GM12878 (cell line): Measurements from ENCODE around the gene GPRIN1. TPM values are rescaled to one million over a fixed set of nuclear protein-coding genes. Genes with fewer than 3 reads are reported as not detected.

Source experiments
- ATAC-seq: fragments of 200-7000 bp; cut with Tn5 transposase; 3 replicates; pipeline ENCODE4 v1.9.1; 2020; ENCODE audit warnings: mild to moderate bottlenecking, moderate library complexity
- BruUV-seq: library from RNA; stranded (reverse); fragments of 400-500 nt; replicated peaks from 2 replicates; lab custom pipeline; 2021; lab: Mats Ljungman, UMichigan
- CTCF ChIA-PET: fragments of 300-600 bp; sonication (Branson Sonifier 250); formaldehyde crosslinking; extraction: SDS; loops from one replicate; lab custom pipeline; 2021; ENCODE audit warnings: inconsistent platforms; lab: Yijun Ruan, JAX
- POLR2A ChIA-PET: fragments of 350-600 bp; formaldehyde crosslinking; extraction: SDS; loops from one replicate; lab custom pipeline; 2021; ENCODE audit warnings: inconsistent platforms; lab: Charles Lee
- RAD21 ChIA-PET: fragments of 300-600 bp; sonication (Branson Sonifier 250); formaldehyde crosslinking; loops from one replicate; lab custom pipeline; 2023; ENCODE audit warnings: antibody characterized with exemption; ENCODE audit not compliant: unreplicated experiment; lab: Charles Lee
- SMC1A ChIA-PET: fragments of 300-600 bp; sonication (Branson Sonifier 250); formaldehyde crosslinking; loops from one replicate; lab custom pipeline; 2023; ENCODE audit not compliant: unreplicated experiment, uncharacterized antibody; lab: Charles Lee
- DNase-seq: peaks from one replicate; pipeline ENCODE4 v3.0.0-alpha.2; 2011; ENCODE audit warnings: low read depth, low spot score
- FAIRE-seq: peaks from 3 replicates; lab custom pipeline; 2011; peaks lifted over from hg19 to GRCh38; lab: Jason Lieb, UNC
- H2AFZ ChIP-seq: 2 replicates; pipeline ENCODE4 v1.6.0; 2011; ENCODE audit warnings: low read depth, low read length, control low read depth; ENCODE audit not compliant: control insufficient read depth
- H3K27ac ChIP-seq: 2 replicates; pipeline ENCODE4 v1.5.1; 2011; ENCODE audit warnings: control low read depth; ENCODE audit not compliant: control insufficient read depth, insufficient read depth
- H3K27me3 ChIP-seq, 2 experiments: replicated peaks in 1 of 2; 2 replicates each; pipeline versions ENCODE4 v1.6.0 to v1.6.1; 2011; ENCODE audit warnings: low read length in 1 of 2; ENCODE audit not compliant: control insufficient read depth in 2 of 2, insufficient read depth in 2 of 2
- H3K36me3 ChIP-seq, 2 experiments: 2 replicates each; pipeline ENCODE4 v1.5.1; 2011; ENCODE audit warnings: low read length in 1 of 2; ENCODE audit not compliant: control insufficient read depth in 2 of 2, insufficient read depth in 2 of 2
- H3K4me1 ChIP-seq: 2 replicates; pipeline ENCODE4 v1.6.1; 2011; ENCODE audit warnings: mild to moderate bottlenecking, low read length, moderate library complexity, mixed read lengths; ENCODE audit not compliant: control insufficient read depth, insufficient read depth
- H3K4me2 ChIP-seq: 2 replicates; pipeline ENCODE4 v1.6.0; 2011; ENCODE audit warnings: control low read depth; ENCODE audit not compliant: control insufficient read depth, insufficient read depth
- H3K4me3 ChIP-seq: fragments of 200-600 bp; sonication (generic); 2 replicates; pipeline ENCODE4 v1.5.1; 2016
- H3K79me2 ChIP-seq: 2 replicates; pipeline ENCODE4 v1.6.0; 2011; ENCODE audit warnings: low read length; ENCODE audit not compliant: control insufficient read depth, insufficient read depth
- H3K9ac ChIP-seq: 2 replicates; pipeline ENCODE4 v1.8.0; 2011; ENCODE audit warnings: low read length, control low read depth, mixed read lengths; ENCODE audit not compliant: control insufficient read depth, insufficient read depth
- H3K9me3 ChIP-seq: replicated peaks from 3 replicates; pipeline ENCODE4 v1.5.1; 2011; ENCODE audit warnings: mild to moderate bottlenecking, low read length; ENCODE audit not compliant: control insufficient read depth, insufficient read depth
- H4K20me1 ChIP-seq: 2 replicates; pipeline ENCODE4 v1.6.0; 2011; ENCODE audit not compliant: control insufficient read depth, insufficient read depth
- CBX5 ChIP-seq: sonication (generic); IDR thresholded peaks from 2 replicates; pipeline ENCODE4 v1.6.1; 2016; ENCODE audit warnings: low read depth, moderate library complexity, mild to moderate bottlenecking, inconsistent platforms
- IRF4 ChIP-seq: IDR thresholded peaks from 2 replicates; pipeline ENCODE4 v1.6.1; 2011; ENCODE audit warnings: low read depth, low read length
- MYB ChIP-seq: fragments of 150-350 bp; IDR thresholded peaks from 2 replicates; pipeline ENCODE4 v1.6.1; 2014; ENCODE audit warnings: mild to moderate bottlenecking, low read depth, low read length, borderline replicate concordance
- PML ChIP-seq: IDR thresholded peaks from 2 replicates; pipeline ENCODE4 v1.6.1; 2012; ENCODE audit warnings: low read length, inconsistent platforms
- POLR2AphosphoS5 ChIP-seq: IDR thresholded peaks from 2 replicates; pipeline ENCODE4 v1.6.1; 2011; ENCODE audit warnings: mild to moderate bottlenecking, low read length, inconsistent platforms
- RB1 ChIP-seq: fragments of 450-650 bp; formaldehyde crosslinking; IDR thresholded peaks from 2 replicates; pipeline ENCODE4 v1.6.1; 2017; ENCODE audit warnings: mild to moderate bottlenecking, borderline replicate concordance
- ZZZ3 ChIP-seq: IDR thresholded peaks from 2 replicates; pipeline ENCODE4 v1.6.1; 2011; ENCODE audit warnings: low read depth; ENCODE audit not compliant: control insufficient read depth, insufficient read length
- WGBS: methylation state at CpG from one replicate; pipeline ENCODE4 v1.1.6; 2016; ENCODE audit warnings: low lambda C conversion rate; ENCODE audit not compliant: insufficient replicate concordance, insufficient coverage; ENCODE audit errors: missing lambda C conversion rate; 5-methylcytosine and 5-hydroxymethylcytosine counted together
- in situ Hi-C: fragments of 300-500 bp; cut with MboI; formaldehyde crosslinking; loops from 9 replicates; pipeline ENCODE4 v1.14.3; 2018; ENCODE audit warnings: mixed read lengths
- intact Hi-C: fragments of 100-400 bp; cut with micrococcal nuclease; formaldehyde crosslinking; loops from one replicate; pipeline ENCODE4 v1.14.2; 2022; ENCODE audit not compliant: unreplicated experiment
- polyA plus RNA-seq, 11 experiments: library from polyadenylated mRNA; depleted of rRNA in 4 of 11; unstranded in 6 of 11; stranded (reverse) in 5 of 11; fragments of >200 nt; fragmentation: Nextera tagmentation in 4 of 11; fragmentation: Illumina TruSeq in 1 of 11; extraction: Ambion mirVana in 4 of 11; extraction: Trizol in 1 of 11; gene quantifications; 1 replicate in 1 of 11; 2 replicates in 10 of 11; pipeline versions ENCODE4 v1.2.1 to v1.2.3, GENCODE V29; 2011 to 2016; ENCODE audit warnings: inconsistent platforms in 2 of 11, missing spikeins in 2 of 11, low read depth in 1 of 11
- total RNA-seq, 4 experiments: library from RNA; depleted of rRNA in 3 of 4; stranded (reverse); fragments of >200 nt in 3 of 4; fragmentation: Illumina TruSeq in 1 of 4; extraction: Trizol in 1 of 4; gene quantifications; 2 replicates each; pipeline versions ENCODE4 v1.2.1 to v1.2.3, GENCODE V29; 2013 to 2021
- TF ChIP-seq, protein P1 (sequence below): fragments of 450-650 bp; IDR thresholded peaks from 2 replicates; pipeline ENCODE4 v1.6.1; 2017; ENCODE audit warnings: antibody characterized with exemption, mild to moderate bottlenecking, moderate library complexity
- TF ChIP-seq, protein P2 (sequence below): IDR thresholded peaks from 2 replicates; pipeline ENCODE4 v1.6.1; 2012; ENCODE audit warnings: improper control_type of control experiment, low read depth, low read length; ENCODE audit not compliant: insufficient replicate concordance
- TF ChIP-seq, protein P3 (sequence below): IDR thresholded peaks from 2 replicates; pipeline ENCODE4 v1.6.1; 2011; ENCODE audit warnings: borderline replicate concordance, low read depth, mild to moderate bottlenecking, moderate library complexity, mixed read lengths, low read length; ENCODE audit not compliant: insufficient read depth; ENCODE audit errors: extremely low read length

GPRIN1 gene
- total and polyA plus RNA-seq, 10 of the 15 experiments (the other 5 are each of a cell fraction or from before 2014, with no cell fraction given), result 0.52 to 16.3 (median 4.5) TPM

DNA sequence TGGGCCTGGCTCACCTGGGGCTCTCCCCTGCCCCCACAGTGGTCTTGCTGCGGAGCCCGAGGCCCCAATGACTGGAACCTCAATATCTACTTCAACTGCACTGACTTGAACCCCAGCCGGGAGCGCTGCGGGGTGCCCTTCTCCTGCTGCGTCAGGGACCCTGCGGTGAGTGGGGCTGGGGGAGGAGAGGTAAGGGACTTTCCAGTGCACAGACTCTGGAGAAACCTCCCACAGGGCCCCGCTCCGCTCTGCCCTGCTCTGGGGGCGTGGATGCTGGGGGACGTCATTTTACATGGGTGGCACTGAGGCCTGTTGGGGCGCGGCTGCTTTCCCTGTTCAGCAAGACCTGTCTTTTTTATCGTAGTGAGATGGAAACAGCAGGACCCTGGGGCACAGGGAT lies 44.9 kb upstream of the GPRIN1 start:
- H3K4me1 ChIP-seq, result peaks cover 29% of the 10 kb centered on the region
- FAIRE-seq (no peak), ATAC-seq (no peak), DNase-seq (no peak)
- H3K4me3 ChIP-seq, result no peak overlapping the region
- no peaks in the 10 kb centered on the region for H3K27me3 ChIP-seq
- ChIA-PET CTCF (no interaction called here), POLR2A (no interaction called here), RAD21 (no interaction called here), SMC1A (no interaction called here)
- H3K36me3 ChIP-seq, result no peaks in the 10 kb centered on the region; a peak in 1 of 4 replicates
- H3K79me2 ChIP-seq, result no peaks in the 10 kb centered on the region
- in situ Hi-C loops, result loop anchor here (5.0 kb wide), 2 partner anchors 302 to 457 kb away; no protein-coding TSS in a partner anchor
- intact Hi-C loops, result no loop called here
- TF ChIP-seq ZZZ3, result no peak
- TF ChIP-seq, protein P1, sequence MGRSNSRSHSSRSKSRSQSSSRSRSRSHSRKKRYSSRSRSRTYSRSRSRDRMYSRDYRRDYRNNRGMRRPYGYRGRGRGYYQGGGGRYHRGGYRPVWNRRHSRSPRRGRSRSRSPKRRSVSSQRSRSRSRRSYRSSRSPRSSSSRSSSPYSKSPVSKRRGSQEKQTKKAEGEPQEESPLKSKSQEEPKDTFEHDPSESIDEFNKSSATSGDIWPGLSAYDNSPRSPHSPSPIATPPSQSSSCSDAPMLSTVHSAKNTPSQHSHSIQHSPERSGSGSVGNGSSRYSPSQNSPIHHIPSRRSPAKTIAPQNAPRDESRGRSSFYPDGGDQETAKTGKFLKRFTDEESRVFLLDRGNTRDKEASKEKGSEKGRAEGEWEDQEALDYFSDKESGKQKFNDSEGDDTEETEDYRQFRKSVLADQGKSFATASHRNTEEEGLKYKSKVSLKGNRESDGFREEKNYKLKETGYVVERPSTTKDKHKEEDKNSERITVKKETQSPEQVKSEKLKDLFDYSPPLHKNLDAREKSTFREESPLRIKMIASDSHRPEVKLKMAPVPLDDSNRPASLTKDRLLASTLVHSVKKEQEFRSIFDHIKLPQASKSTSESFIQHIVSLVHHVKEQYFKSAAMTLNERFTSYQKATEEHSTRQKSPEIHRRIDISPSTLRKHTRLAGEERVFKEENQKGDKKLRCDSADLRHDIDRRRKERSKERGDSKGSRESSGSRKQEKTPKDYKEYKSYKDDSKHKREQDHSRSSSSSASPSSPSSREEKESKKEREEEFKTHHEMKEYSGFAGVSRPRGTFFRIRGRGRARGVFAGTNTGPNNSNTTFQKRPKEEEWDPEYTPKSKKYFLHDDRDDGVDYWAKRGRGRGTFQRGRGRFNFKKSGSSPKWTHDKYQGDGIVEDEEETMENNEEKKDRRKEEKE, result no peak
- TF ChIP-seq POLR2AphosphoS5, result no peak
- no peak for TF ChIP-seq IRF4
- TF ChIP-seq RB1, result no peak
- TF ChIP-seq PML, result no peak
- TF ChIP-seq MYB, result no peak
- TF ChIP-seq CBX5, result no peak
- TF ChIP-seq, protein P2, sequence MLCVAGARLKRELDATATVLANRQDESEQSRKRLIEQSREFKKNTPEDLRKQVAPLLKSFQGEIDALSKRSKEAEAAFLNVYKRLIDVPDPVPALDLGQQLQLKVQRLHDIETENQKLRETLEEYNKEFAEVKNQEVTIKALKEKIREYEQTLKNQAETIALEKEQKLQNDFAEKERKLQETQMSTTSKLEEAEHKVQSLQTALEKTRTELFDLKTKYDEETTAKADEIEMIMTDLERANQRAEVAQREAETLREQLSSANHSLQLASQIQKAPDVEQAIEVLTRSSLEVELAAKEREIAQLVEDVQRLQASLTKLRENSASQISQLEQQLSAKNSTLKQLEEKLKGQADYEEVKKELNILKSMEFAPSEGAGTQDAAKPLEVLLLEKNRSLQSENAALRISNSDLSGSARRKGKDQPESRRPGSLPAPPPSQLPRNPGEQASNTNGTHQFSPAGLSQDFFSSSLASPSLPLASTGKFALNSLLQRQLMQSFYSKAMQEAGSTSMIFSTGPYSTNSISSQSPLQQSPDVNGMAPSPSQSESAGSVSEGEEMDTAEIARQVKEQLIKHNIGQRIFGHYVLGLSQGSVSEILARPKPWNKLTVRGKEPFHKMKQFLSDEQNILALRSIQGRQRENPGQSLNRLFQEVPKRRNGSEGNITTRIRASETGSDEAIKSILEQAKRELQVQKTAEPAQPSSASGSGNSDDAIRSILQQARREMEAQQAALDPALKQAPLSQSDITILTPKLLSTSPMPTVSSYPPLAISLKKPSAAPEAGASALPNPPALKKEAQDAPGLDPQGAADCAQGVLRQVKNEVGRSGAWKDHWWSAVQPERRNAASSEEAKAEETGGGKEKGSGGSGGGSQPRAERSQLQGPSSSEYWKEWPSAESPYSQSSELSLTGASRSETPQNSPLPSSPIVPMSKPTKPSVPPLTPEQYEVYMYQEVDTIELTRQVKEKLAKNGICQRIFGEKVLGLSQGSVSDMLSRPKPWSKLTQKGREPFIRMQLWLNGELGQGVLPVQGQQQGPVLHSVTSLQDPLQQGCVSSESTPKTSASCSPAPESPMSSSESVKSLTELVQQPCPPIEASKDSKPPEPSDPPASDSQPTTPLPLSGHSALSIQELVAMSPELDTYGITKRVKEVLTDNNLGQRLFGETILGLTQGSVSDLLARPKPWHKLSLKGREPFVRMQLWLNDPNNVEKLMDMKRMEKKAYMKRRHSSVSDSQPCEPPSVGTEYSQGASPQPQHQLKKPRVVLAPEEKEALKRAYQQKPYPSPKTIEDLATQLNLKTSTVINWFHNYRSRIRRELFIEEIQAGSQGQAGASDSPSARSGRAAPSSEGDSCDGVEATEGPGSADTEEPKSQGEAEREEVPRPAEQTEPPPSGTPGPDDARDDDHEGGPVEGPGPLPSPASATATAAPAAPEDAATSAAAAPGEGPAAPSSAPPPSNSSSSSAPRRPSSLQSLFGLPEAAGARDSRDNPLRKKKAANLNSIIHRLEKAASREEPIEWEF, result no peak
- TF ChIP-seq, protein P3, sequence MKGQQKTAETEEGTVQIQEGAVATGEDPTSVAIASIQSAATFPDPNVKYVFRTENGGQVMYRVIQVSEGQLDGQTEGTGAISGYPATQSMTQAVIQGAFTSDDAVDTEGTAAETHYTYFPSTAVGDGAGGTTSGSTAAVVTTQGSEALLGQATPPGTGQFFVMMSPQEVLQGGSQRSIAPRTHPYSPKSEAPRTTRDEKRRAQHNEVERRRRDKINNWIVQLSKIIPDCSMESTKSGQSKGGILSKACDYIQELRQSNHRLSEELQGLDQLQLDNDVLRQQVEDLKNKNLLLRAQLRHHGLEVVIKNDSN, result no peak
- BruUV-seq, result no TSS peak
- H4K20me1 ChIP-seq, result no peaks in the 10 kb centered on the region; the same call in 1 of the 2 replicates
- WGBS, result 93% methylated on average over 14 of the region's 14 CpGs
- H3K9ac ChIP-seq, result no peak overlapping the region
- no peak overlapping the region for H3K27ac ChIP-seq
- H3K4me2 ChIP-seq, result no peak overlapping the region
- H2AFZ ChIP-seq, result no peak overlapping the region
- no peaks in the 10 kb centered on the region for H3K9me3 ChIP-seq
